ENCODE data around the gene MMP12.

The MMP12 gene

GRCh38 chr11:102850973-102851745 is 23.6 kb downstream of the MMP12 start:
- DNase-seq (ENCODE audit: low read depth in 3 of 3, low spot score in 1 of 3), result no peak

- no peak for DNase-seq (ENCODE audit: low read depth in 3 of 3, low spot score in 1 of 3)
Measured at GRCh38 chr11:102849311-102849710, 25.5 kb downstream of the MMP12 start.

- no peak for DNase-seq (ENCODE audit: low read depth in 3 of 3, low spot score in 1 of 3)
Measured at GRCh38 chr11:102846292-102846691, 28.5 kb downstream of the MMP12 start.

GRCh38 chr11:102843489-102843888 is 31.3 kb downstream of the MMP12 start, which contains the start of gene MMP3:
Gene MMP3, minus strand, starts transcription at chr11:102843609. Its CDS starts 63 bp downstream, at chr11:102843546.
- DNase-seq (ENCODE audit: low read depth in 3 of 3, low spot score in 1 of 3), result no peak

- no peak for DNase-seq (ENCODE audit: low read depth in 3 of 3, low spot score in 1 of 3)
Measured at GRCh38 chr11:102842930-102843329, 31.9 kb downstream of the MMP12 start.

- DNase-seq (ENCODE audit: low read depth in 3 of 3, low spot score in 1 of 3), result no peak
Measured at GRCh38 chr11:102840018-102840417, 34.8 kb downstream of the MMP12 start.

GRCh38 chr11:102837646-102838045 is 37.1 kb downstream of the MMP12 start:
- DNase-seq (ENCODE audit: low read depth in 3 of 3, low spot score in 1 of 3), result no peak

- DNase-seq (ENCODE audit: low read depth in 3 of 3, low spot score in 1 of 3), result no peak
Measured at GRCh38 chr11:102837156-102837555, 37.6 kb downstream of the MMP12 start.

GRCh38 chr11:102836290-102836875 is 38.4 kb downstream of the MMP12 start:
- DNase-seq (ENCODE audit: low read depth in 3 of 3, low spot score in 1 of 3), result no peak

- DNase-seq (ENCODE audit: low read depth in 3 of 3, low spot score in 1 of 3), result no peak
Measured at GRCh38 chr11:102833731-102834130, 41.1 kb downstream of the MMP12 start.

GRCh38 chr11:102832612-102833011 is 42.2 kb downstream of the MMP12 start:
- DNase-seq (ENCODE audit: low read depth in 3 of 3, low spot score in 1 of 3), result no peak

- no peak for DNase-seq (ENCODE audit: low read depth in 3 of 3, low spot score in 1 of 3)
Measured at GRCh38 chr11:102831489-102832440, 43.0 kb downstream of the MMP12 start.

GRCh38 chr11:102831128-102831488 is 43.7 kb downstream of the MMP12 start:
- no peak for DNase-seq (ENCODE audit: low read depth in 3 of 3, low spot score in 1 of 3)

- no peak for DNase-seq (ENCODE audit: low read depth in 3 of 3, low spot score in 1 of 3)
Measured at GRCh38 chr11:102830001-102830727, 44.6 kb downstream of the MMP12 start.

GRCh38 chr11:102829316-102830000 is 45.3 kb downstream of the MMP12 start:
- DNase-seq (ENCODE audit: low read depth in 3 of 3, low spot score in 1 of 3), result no peak

GRCh38 chr11:102824556-102824955 is 50.2 kb downstream of the MMP12 start:
- DNase-seq (ENCODE audit: low read depth in 3 of 3, low spot score in 1 of 3), result no peak

GRCh38 chr11:102819491-102819890 is 55.3 kb downstream of the MMP12 start:
- no peak for DNase-seq (ENCODE audit: low read depth in 3 of 3, low spot score in 1 of 3)

GRCh38 chr11:102813484-102813883 is 61.3 kb downstream of the MMP12 start:
- DNase-seq (ENCODE audit: low read depth in 3 of 3, low spot score in 1 of 3), result no peak
